ENCODE measurements around the gene PRRT2. TPM values are rescaled to one million over a fixed set of nuclear protein-coding genes. Genes with fewer than 3 reads are reported as not detected.
A peak's percentile ranks its signal among the peaks of the same experiment; 100 is the strongest.

Gene PRRT2
- total and polyA plus RNA-seq, 10 of the 15 experiments (the other 5 are each of a cell fraction or from before 2014, with no cell fraction given), result 0.08 to 0.49 (median 0.12) TPM; not detected in 4

GRCh38 chr16:29815793-29816693 lies 4.0 kb downstream of the PRRT2 start, which contains the start of gene PAGR1 (continued):
- TF ChIP-seq MTA3 (IDR thresholded peaks at IDR 0.05; ENCODE audit: borderline replicate concordance, low read length), result no peak
- no peak; the same call in none of the 2 replicates for TF ChIP-seq LARP7 (IDR thresholded peaks at IDR 0.05)
- no peak for TF ChIP-seq CEBPB (IDR thresholded peaks at IDR 0.05; ENCODE audit: borderline replicate concordance in 1 of 2, low read depth in 2 of 2, low read length in 2 of 2)
- peak; percentile 62 for TF ChIP-seq E2F8 (IDR thresholded peaks at IDR 0.05; ENCODE audit: low read depth, partially characterized antibody)
- peak; percentile 46; the same call in 1 of the 2 replicates for TF ChIP-seq ATF7 (IDR thresholded peaks at IDR 0.05; ENCODE audit: low read depth)
- TF ChIP-seq CUX1 (IDR thresholded peaks at IDR 0.05; ENCODE audit: insufficient replicate concordance, low read depth, low read length), result no peak
- TF ChIP-seq TCF3 (IDR thresholded peaks at IDR 0.05; ENCODE audit: borderline replicate concordance, insufficient read depth, low read depth, low read length), result 0 out of 2 replicates have a peak, but pooled peaks have one; percentile 52
- TF ChIP-seq ATF3 (IDR thresholded peaks at IDR 0.05; ENCODE audit: borderline replicate concordance, extremely low read depth, low read depth, low read length), result peak; percentile 41; the same call in 1 of the 2 replicates
- TF ChIP-seq BMI1 (IDR thresholded peaks at IDR 0.05; ENCODE audit: borderline replicate concordance), result no peak
- no peak for TF ChIP-seq ZBTB4 (CRISPR knock-in tag; IDR thresholded peaks at IDR 0.05)
- TF ChIP-seq FOXM1 (IDR thresholded peaks at IDR 0.05; ENCODE audit: low read depth, low read length), result no peak
- TF ChIP-seq WRNIP1 (IDR thresholded peaks at IDR 0.05; ENCODE audit: borderline replicate concordance, low read depth, low read length), result no peak
- TF ChIP-seq, protein P1, sequence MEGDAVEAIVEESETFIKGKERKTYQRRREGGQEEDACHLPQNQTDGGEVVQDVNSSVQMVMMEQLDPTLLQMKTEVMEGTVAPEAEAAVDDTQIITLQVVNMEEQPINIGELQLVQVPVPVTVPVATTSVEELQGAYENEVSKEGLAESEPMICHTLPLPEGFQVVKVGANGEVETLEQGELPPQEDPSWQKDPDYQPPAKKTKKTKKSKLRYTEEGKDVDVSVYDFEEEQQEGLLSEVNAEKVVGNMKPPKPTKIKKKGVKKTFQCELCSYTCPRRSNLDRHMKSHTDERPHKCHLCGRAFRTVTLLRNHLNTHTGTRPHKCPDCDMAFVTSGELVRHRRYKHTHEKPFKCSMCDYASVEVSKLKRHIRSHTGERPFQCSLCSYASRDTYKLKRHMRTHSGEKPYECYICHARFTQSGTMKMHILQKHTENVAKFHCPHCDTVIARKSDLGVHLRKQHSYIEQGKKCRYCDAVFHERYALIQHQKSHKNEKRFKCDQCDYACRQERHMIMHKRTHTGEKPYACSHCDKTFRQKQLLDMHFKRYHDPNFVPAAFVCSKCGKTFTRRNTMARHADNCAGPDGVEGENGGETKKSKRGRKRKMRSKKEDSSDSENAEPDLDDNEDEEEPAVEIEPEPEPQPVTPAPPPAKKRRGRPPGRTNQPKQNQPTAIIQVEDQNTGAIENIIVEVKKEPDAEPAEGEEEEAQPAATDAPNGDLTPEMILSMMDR (IDR thresholded peaks at IDR 0.05 in 2 of 3, conservative IDR thresholded peaks at IDR 0.05 in 1 of 3; ENCODE audit: control insufficient read depth in 2 of 3, extremely low read depth in 1 of 3, insufficient read depth in 1 of 3, low read depth in 3 of 3, low read length in 3 of 3), result peak; percentile 91 to 98 (median 94)

All from GM12878 (cell line).